ENCODE data around the gene BCL3. TPM values are rescaled to one million over a fixed set of nuclear protein-coding genes. Genes with fewer than 3 reads are reported as not detected.

The BCL3 gene
- total RNA-seq, 4 donors from 2014 or later, result 12.2 to 113 (median 46.2) TPM

GRCh38 chr19:44747739-44748425 is 626 bp upstream of the BCL3 start:
- DNase-seq (ENCODE audit: low spot score) (no peak), ATAC-seq (ENCODE audit: low FRiP score) (peak; percentile 7)
- no peak for TF ChIP-seq CTCF (IDR thresholded peaks at IDR 0.05)

- TF ChIP-seq CTCF (IDR thresholded peaks at IDR 0.05), result no peak
- ATAC-seq (ENCODE audit: low FRiP score) (no peak), DNase-seq (ENCODE audit: low spot score) (no peak)
These were observed 784 bp downstream of the BCL3 start for GRCh38 chr19:44749292-44749691.

GRCh38 chr19:44749994-44750393 is 1.5 kb downstream of the BCL3 start:
- no peak for TF ChIP-seq CTCF (IDR thresholded peaks at IDR 0.05)
- DNase-seq (ENCODE audit: low spot score) (no peak), ATAC-seq (ENCODE audit: low FRiP score) (no peak)

- DNase-seq (ENCODE audit: low spot score) (no peak), ATAC-seq (ENCODE audit: low FRiP score) (no peak)
- no peak for TF ChIP-seq CTCF (IDR thresholded peaks at IDR 0.05)
These were observed 3.8 kb downstream of the BCL3 start for GRCh38 chr19:44752123-44752815.

- ATAC-seq (ENCODE audit: low FRiP score) (peak; percentile 68), DNase-seq (ENCODE audit: low spot score) (peak; percentile 72)
- no peak for TF ChIP-seq CTCF (IDR thresholded peaks at IDR 0.05)
These were observed 4.5 kb downstream of the BCL3 start for GRCh38 chr19:44752816-44753625.

- no peak for TF ChIP-seq CTCF (IDR thresholded peaks at IDR 0.05)
- DNase-seq (ENCODE audit: low spot score) (no peak), ATAC-seq (ENCODE audit: low FRiP score) (no peak)
These were observed 5.1 kb downstream of the BCL3 start for GRCh38 chr19:44753626-44753931.
